CD4-positive, alpha-beta memory T cell (primary cell): ENCODE results near the gene KLF13. TPM values are rescaled to one million over a fixed set of nuclear protein-coding genes. Genes with fewer than 3 reads are reported as not detected.

Experiments used
- CTCF ChIA-PET: fragments of 350-600 bp; sonication (Branson Sonifier 250); formaldehyde crosslinking; loops from one replicate; lab custom pipeline; 2021; ENCODE audit warnings: inconsistent platforms; ENCODE audit not compliant: partially characterized antibody; lab: Charles Lee
- POLR2A ChIA-PET: fragments of 350-600 bp; sonication (Branson Sonifier 250); formaldehyde crosslinking; loops from one replicate; lab custom pipeline; 2021; ENCODE audit not compliant: partially characterized antibody; lab: Charles Lee
- DNase-seq, 5 donors: peaks; one replicate each; pipeline versions ENCODE4 v3.0.0 to v3.0.0-alpha.2; 2020 to 2022; ENCODE audit warnings: mixed read lengths in 1 of 5
- H3K27ac ChIP-seq: one replicate; pipeline ENCODE4 v1.7.0; 2013; ENCODE audit warnings: low read depth, low read length
- H3K27me3 ChIP-seq: 2 replicates; pipeline ENCODE4 v1.7.0; 2013; ENCODE audit warnings: mild to moderate bottlenecking, low read length, moderate library complexity; ENCODE audit not compliant: insufficient read depth
- H3K36me3 ChIP-seq: 2 replicates; pipeline ENCODE4 v1.7.0; 2013; ENCODE audit warnings: mild to moderate bottlenecking, low read length, moderate library complexity; ENCODE audit not compliant: insufficient read depth
- H3K4me1 ChIP-seq: 2 replicates; pipeline ENCODE4 v1.7.0; 2013; ENCODE audit warnings: mild to moderate bottlenecking, low read length, moderate library complexity; ENCODE audit not compliant: insufficient read depth
- H3K4me3 ChIP-seq, 2 donors: one replicate each; pipeline ENCODE4 v1.7.0; 2013; ENCODE audit warnings: low read length in 2 of 2, mild to moderate bottlenecking in 1 of 2
- H3K9me3 ChIP-seq, 2 donors: one replicate each; pipeline ENCODE4 v1.7.0; 2013; ENCODE audit warnings: low read length in 2 of 2, control low read depth in 1 of 2; ENCODE audit not compliant: control insufficient read depth in 1 of 2
- H3K27ac Mint-ChIP-seq, 7 donors: one replicate each; pipeline ENCODE4 v1.8.0; 2020 to 2021; ENCODE audit warnings: mixed read lengths in 7 of 7, mild to moderate bottlenecking in 6 of 7, inconsistent platforms in 3 of 7, moderate library complexity in 3 of 7
- H3K27me3 Mint-ChIP-seq, 2 donors: one replicate each; pipeline ENCODE4 v1.8.0; 2020 to 2021; ENCODE audit warnings: mixed read lengths in 2 of 2
- H3K36me3 Mint-ChIP-seq, 2 donors: one replicate each; pipeline ENCODE4 v1.8.0; 2020 to 2021; ENCODE audit warnings: mixed read lengths in 2 of 2, inconsistent platforms in 1 of 2, mild to moderate bottlenecking in 1 of 2
- H3K4me1 Mint-ChIP-seq, 4 donors: one replicate each; pipeline ENCODE4 v1.8.0; 2020 to 2021; ENCODE audit warnings: mixed read lengths in 4 of 4, mild to moderate bottlenecking in 1 of 4
- H3K4me3 Mint-ChIP-seq, 8 donors: one replicate each; pipeline ENCODE4 v1.8.0; 2020 to 2021; ENCODE audit warnings: mixed read lengths in 8 of 8, mild to moderate bottlenecking in 7 of 8, moderate library complexity in 6 of 8, inconsistent platforms in 3 of 8
- H3K9me3 Mint-ChIP-seq, 8 donors: one replicate each; pipeline ENCODE4 v1.8.0; 2020 to 2021; ENCODE audit warnings: mixed read lengths in 8 of 8, mild to moderate bottlenecking in 5 of 8, inconsistent platforms in 3 of 8, moderate library complexity in 1 of 8
- intact Hi-C: fragments of 100-400 bp; cut with micrococcal nuclease; formaldehyde crosslinking; loops from one replicate; pipeline ENCODE4 v1.15.1; 2023
- polyA plus RNA-seq, 2 donors: library from polyadenylated mRNA; unstranded; fragments of 300-500 nt; fragmentation: Illumina TruSeq; gene quantifications; one replicate each; pipeline ENCODE4 v1.2.3, GENCODE V29; 2021
- total RNA-seq, 2 experiments: library from RNA; stranded (reverse); gene quantifications; one replicate each; pipeline ENCODE4 v1.2.3, GENCODE V29; 2021

KLF13 gene
- total and polyA plus RNA-seq, 4 experiments from 2014 or later, result 22.0 to 202 (median 139) TPM

DNA sequence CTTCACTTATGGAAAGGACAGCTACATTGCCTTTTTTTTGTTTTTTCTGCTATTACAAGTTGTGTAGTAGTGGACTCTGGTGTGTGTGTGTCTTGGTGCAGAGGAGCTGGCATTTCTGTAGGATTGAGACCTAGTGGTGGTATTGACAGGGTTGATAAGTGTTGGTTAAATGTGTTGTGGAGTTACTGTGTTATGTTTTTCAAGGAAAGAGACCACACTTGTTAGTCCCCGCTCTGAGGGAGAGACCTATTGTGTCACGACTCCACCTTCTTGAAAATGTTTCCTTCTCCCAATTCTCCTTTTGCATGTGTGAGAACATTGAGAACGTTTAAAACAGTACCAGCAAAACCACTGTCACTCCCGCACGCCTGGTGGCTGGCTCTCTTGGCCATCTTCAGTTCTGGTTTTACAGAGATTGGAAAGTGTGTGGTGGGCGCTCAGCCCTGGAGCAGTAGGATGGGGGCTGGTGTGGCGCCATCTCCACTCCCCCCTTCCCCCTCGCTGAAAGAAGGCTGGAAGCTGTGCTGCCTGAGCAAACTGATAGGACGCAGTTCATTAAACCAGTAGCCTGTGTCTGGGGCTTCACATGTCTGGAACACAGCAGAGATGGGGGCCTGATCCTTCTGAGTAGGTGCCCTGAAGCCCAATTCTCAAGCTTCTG lies 5.5 kb downstream of the KLF13 start:
- Histone ChIP-seq H3K4me1 (peaks cover 83% of the 10 kb centered on the region), H3K27me3 (no peaks in the 10 kb centered on the region), H3K9me3 (no peaks in the 10 kb centered on the region), H3K4me3 (peak overlapping the region in 1 of 2 donors; percentile 29), H3K36me3 (peaks cover 6% of the 10 kb centered on the region), H3K27ac (peak overlapping the region; percentile 50)
- POLR2A ChIA-PET, result interaction anchor here (0.6 to 3.5 kb wide), 15 partner anchors 10 to 152 kb away, joined by 3 to 25 read pairs (median 4); no protein-coding TSS in a partner anchor
- Mint-ChIP-seq H3K4me3 (peak overlapping the region; percentile 91 to 97 (median 94)), H3K27me3 (no peaks in the 10 kb centered on the region), H3K36me3 (peaks cover 13 to 48% of the 10 kb centered on the region in 2 donors), H3K4me1 (peaks cover 59 to 88% (median 74%) of the 10 kb centered on the region in 4 donors), H3K9me3 (peaks cover 0 to 2% (median 0%) of the 10 kb centered on the region in 8 donors), H3K27ac (peak overlapping the region; percentile 70 to 99 (median 93))
- intact Hi-C loops, result no loop called here
- DNase-seq, result no peak
- CTCF ChIA-PET, result interaction anchor here (1.1 to 5.2 kb wide), 4 partner anchors 10 to 156 kb away, joined by 4 to 18 read pairs (median 6); no protein-coding TSS in a partner anchor

DNA sequence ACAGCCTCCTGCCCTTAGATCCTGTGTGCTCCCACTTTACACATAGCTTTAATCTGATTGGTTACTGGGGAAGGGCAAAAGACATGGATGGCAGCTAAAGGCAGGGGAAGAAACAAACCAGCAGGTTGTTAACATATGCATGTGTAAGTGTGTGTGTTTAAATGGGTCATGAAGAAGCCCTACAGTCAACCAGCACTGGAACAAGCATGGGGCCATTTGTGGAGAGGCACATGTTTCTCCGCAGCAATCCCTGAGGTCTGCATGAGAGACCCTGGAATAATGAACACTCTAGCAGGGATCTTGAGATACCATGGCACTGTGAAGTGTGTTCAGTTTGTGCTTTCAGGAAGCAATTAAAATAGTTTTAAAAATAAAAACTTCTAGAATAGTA lies 6.0 kb downstream of the KLF13 start:
- no peaks in the 10 kb centered on the region for H3K27me3 Mint-ChIP-seq
- peak overlapping the region; percentile 70 to 95 (median 92) for H3K27ac Mint-ChIP-seq
- H3K9me3 Mint-ChIP-seq, result peaks cover 0 to 2% (median 0%) of the 10 kb centered on the region in 8 donors
- peak overlapping the region in 7 of 8 donors; percentile 91 to 97 (median 93) for H3K4me3 Mint-ChIP-seq
- intact Hi-C loops, result no loop called here
- peaks cover 13 to 50% of the 10 kb centered on the region in 2 donors for H3K36me3 Mint-ChIP-seq
- ChIA-PET CTCF (interaction anchor here (0.9 to 5.2 kb wide), 5 partner anchors 10 to 155 kb away, joined by 3 to 18 read pairs (median 4); no protein-coding TSS in a partner anchor), POLR2A (interaction anchor here (0.6 to 3.5 kb wide), 14 partner anchors 12 to 151 kb away, joined by 3 to 25 read pairs (median 4); no protein-coding TSS in a partner anchor)
- H3K4me3 ChIP-seq, result no peak overlapping the region
- peaks cover 6% of the 10 kb centered on the region for H3K36me3 ChIP-seq
- peaks cover 88% of the 10 kb centered on the region for H3K4me1 ChIP-seq
- DNase-seq, result no peak
- peaks cover 63 to 94% (median 79%) of the 10 kb centered on the region in 4 donors for H3K4me1 Mint-ChIP-seq
- H3K9me3 ChIP-seq, result no peaks in the 10 kb centered on the region
- H3K27ac ChIP-seq, result peak overlapping the region; percentile 10
- H3K27me3 ChIP-seq, result no peaks in the 10 kb centered on the region

DNA sequence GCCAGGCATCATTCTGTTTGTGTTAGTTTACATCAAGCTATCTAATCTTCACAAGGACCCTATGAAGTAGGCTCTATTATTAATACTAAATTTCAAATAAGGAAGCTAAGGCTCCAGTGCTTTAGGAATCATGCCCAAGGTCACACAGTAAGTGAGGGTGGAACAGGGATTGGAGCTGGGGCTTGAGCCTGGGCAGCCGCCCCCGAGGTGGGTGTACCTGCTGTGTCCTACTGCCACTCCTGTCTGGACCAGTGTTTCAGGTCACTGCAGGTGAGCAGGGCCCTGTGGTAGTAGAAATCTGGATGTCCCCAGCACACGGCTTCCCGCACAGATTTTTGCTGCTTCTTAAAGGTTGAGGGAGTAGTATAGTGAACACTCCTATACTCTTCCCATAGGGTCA lies 6.5 kb downstream of the KLF13 start:
- Histone ChIP-seq H3K27ac (peak overlapping the region; percentile 10), H3K4me1 (peaks cover 93% of the 10 kb centered on the region), H3K4me3 (no peak overlapping the region), H3K27me3 (no peaks in the 10 kb centered on the region), H3K36me3 (peaks cover 6% of the 10 kb centered on the region), H3K9me3 (no peaks in the 10 kb centered on the region)
- CTCF ChIA-PET, result interaction anchor here (0.9 to 5.2 kb wide), 5 partner anchors 9 to 155 kb away, joined by 3 to 18 read pairs (median 4); no protein-coding TSS in a partner anchor
- Mint-ChIP-seq H3K27me3 (no peaks in the 10 kb centered on the region), H3K27ac (peak overlapping the region in 3 of 7 donors; percentile 92 to 94 (median 93)), H3K4me1 (peaks cover 68 to 98% (median 84%) of the 10 kb centered on the region in 4 donors), H3K36me3 (peaks cover 13 to 50% of the 10 kb centered on the region in 2 donors), H3K9me3 (peaks cover 0 to 2% (median 0%) of the 10 kb centered on the region in 8 donors), H3K4me3 (peak overlapping the region in 4 of 8 donors; percentile 32 to 97 (median 78))
- no peak for DNase-seq
- POLR2A ChIA-PET, result interaction anchor here (1.1 to 3.5 kb wide), 11 partner anchors 11 to 151 kb away, joined by 3 to 25 read pairs (median 4); no protein-coding TSS in a partner anchor
- intact Hi-C loops, result no loop called here

DNA sequence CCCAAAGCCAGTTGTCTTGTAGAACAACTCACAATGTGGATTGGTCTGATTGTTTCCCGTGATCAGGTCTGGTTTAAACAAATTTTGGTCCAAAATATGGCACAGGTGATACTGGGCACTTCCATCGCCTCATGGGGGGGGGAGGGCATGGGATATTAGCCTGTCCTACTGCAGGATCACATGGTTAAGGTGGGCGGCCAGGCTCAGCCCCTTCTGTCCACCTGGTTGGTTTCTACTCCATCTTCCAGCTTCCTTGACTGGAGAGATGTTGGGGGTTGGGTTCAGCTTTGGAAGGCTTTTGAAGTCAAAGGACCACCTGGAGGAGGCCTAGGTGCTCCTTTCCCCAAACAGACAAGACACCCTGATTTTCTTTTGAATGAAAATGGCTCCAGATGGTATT lies 7.2 kb downstream of the KLF13 start:
- no peaks in the 10 kb centered on the region for H3K27me3 Mint-ChIP-seq
- H3K4me1 ChIP-seq, result peaks cover 99% of the 10 kb centered on the region
- peaks cover 0 to 2% (median 0%) of the 10 kb centered on the region in 8 donors for H3K9me3 Mint-ChIP-seq
- intact Hi-C loops, result no loop called here
- H3K4me3 Mint-ChIP-seq, result peak overlapping the region in 1 of 8 donors; percentile 61
- peaks cover 13 to 48% of the 10 kb centered on the region in 2 donors for H3K36me3 Mint-ChIP-seq
- no peak overlapping the region for H3K27ac ChIP-seq
- peak overlapping the region in 5 of 7 donors; percentile 10 to 93 (median 24) for H3K27ac Mint-ChIP-seq
- no peak overlapping the region for H3K4me3 ChIP-seq
- ChIA-PET POLR2A (interaction anchor here (2.1 to 3.5 kb wide), 2 partner anchors 13 to 101 kb away, joined by 7 to 25 read pairs; no protein-coding TSS in a partner anchor), CTCF (interaction anchor here (0.9 to 2.0 kb wide), 2 partner anchors 70 to 140 kb away, joined by 3 to 4 read pairs; no protein-coding TSS in a partner anchor)
- no peaks in the 10 kb centered on the region for H3K9me3 ChIP-seq
- no peaks in the 10 kb centered on the region for H3K27me3 ChIP-seq
- DNase-seq, result no peak
- peaks cover 72 to 100% (median 89%) of the 10 kb centered on the region in 4 donors for H3K4me1 Mint-ChIP-seq
- H3K36me3 ChIP-seq, result peaks cover 6% of the 10 kb centered on the region

DNA sequence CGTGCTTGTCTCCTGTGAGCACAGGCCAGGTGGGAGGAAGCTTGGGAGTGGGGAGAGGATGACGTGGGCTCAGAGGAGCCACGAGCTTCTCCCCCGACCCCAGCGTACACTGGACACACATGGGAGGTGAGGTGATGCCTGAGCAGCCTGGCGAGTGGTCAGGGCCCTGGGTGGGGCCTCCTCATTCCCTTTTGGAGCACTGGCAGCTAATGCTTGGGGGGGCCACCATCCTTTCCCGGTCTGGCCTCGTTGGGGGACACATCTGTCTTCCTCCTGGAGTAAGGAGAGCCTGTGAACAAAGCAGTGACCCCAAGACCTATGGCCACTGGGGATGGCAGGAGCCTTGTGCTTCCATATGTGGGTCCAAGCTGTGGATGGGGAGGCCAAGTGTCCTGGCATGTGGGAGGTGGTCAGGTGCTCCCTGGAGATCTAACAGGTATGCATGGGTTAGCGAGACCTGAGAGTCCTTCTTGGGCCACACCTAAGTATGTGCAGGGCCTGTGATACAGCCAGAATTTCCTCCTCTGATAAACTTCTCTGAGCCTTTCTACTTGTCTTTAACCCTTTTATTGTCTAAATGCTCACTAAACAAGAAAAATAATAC lies 9.5 kb downstream of the KLF13 start:
- peak overlapping the region in 7 of 8 donors; percentile 24 to 81 (median 63) for H3K4me3 Mint-ChIP-seq
- peak overlapping the region; percentile 60 to 93 (median 84) for H3K27ac Mint-ChIP-seq
- H3K9me3 ChIP-seq, result no peaks in the 10 kb centered on the region
- H3K9me3 Mint-ChIP-seq, result no peaks in the 10 kb centered on the region
- ChIA-PET POLR2A (interaction anchor here (0.7 to 1.9 kb wide), 10 partner anchors 8 to 121 kb away, joined by 3 to 9 read pairs (median 4); partner anchors contain the start of gene KLF13), CTCF (interaction anchor here (1.0 to 1.3 kb wide), 6 partner anchors 10 to 152 kb away, joined by 3 to 5 read pairs (median 4); no protein-coding TSS in a partner anchor)
- peaks cover 99% of the 10 kb centered on the region for H3K4me1 ChIP-seq
- no peaks in the 10 kb centered on the region for H3K27me3 Mint-ChIP-seq
- intact Hi-C loops, result no loop called here
- DNase-seq, result no peak
- no peak overlapping the region for H3K27ac ChIP-seq
- peaks cover 12% of the 10 kb centered on the region for H3K36me3 ChIP-seq
- H3K27me3 ChIP-seq, result no peaks in the 10 kb centered on the region
- peaks cover 73 to 100% (median 93%) of the 10 kb centered on the region in 4 donors for H3K4me1 Mint-ChIP-seq
- peaks cover 7 to 43% of the 10 kb centered on the region in 2 donors for H3K36me3 Mint-ChIP-seq
- H3K4me3 ChIP-seq, result no peak overlapping the region

DNA sequence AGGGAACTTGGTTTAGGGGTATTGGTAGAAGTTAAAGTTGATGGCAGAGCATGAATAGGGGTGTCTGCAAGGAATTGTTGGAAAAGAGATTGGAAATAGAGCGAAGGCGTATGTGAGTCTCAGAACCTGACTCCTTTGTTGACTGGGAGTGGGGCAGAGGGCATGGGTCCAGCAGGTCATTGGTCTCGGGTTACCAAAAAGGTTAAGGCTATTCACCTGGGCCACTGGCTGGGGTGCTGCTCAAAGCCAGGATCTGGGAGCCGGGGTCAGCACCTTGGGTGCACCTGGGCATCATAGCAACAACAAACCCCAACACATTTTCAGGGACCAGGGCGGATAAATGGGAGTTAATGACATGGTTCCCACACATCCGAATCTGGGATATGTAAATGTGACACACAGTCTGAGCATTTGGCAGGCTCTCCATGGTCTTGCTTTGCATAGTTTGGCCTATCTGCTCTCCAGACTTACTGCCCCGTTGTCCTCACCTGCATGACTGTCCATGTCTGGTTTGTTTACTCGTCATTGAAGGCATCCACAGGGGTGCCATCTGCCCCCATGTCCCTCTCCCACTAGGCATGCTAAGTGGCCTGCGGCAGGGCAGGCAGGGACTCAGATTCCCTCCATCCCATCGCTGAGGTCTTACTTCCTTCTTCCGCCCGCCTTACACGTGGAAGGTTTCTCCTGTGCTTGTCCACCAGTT lies 10.1 kb downstream of the KLF13 start:
- Mint-ChIP-seq H3K4me1 (peaks cover 69 to 100% (median 92%) of the 10 kb centered on the region in 4 donors), H3K9me3 (no peaks in the 10 kb centered on the region), H3K4me3 (peak overlapping the region; percentile 24 to 81 (median 49)), H3K27me3 (no peaks in the 10 kb centered on the region), H3K36me3 (peaks cover 4 to 40% of the 10 kb centered on the region in 2 donors), H3K27ac (peak overlapping the region; percentile 36 to 93 (median 84))
- intact Hi-C loops, result loop anchor here (1.0 kb wide), 1 partner anchor 16 kb away; no protein-coding TSS in a partner anchor
- no peak for DNase-seq
- H3K36me3 ChIP-seq, result peaks cover 12% of the 10 kb centered on the region
- peak overlapping the region; percentile 46 for H3K27ac ChIP-seq
- no peaks in the 10 kb centered on the region for H3K9me3 ChIP-seq
- H3K4me3 ChIP-seq, result no peak overlapping the region
- CTCF ChIA-PET, result interaction anchor here (1.1 to 1.3 kb wide), 3 partner anchors 17 to 29 kb away, joined by 3 to 5 read pairs (median 4); no protein-coding TSS in a partner anchor
- no peaks in the 10 kb centered on the region for H3K27me3 ChIP-seq
- POLR2A ChIA-PET, result interaction anchor here (0.8 to 23.2 kb wide), 7 partner anchors 8 to 98 kb away, joined by 3 to 562 read pairs (median 5); partner anchors contain the start of gene KLF13
- H3K4me1 ChIP-seq, result peaks cover 99% of the 10 kb centered on the region
